ENCODE measurements around the gene TNFRSF12A. TPM values are rescaled to one million over a fixed set of nuclear protein-coding genes. Genes with fewer than 3 reads are reported as not detected.

The TNFRSF12A gene
- total and polyA plus RNA-seq, 2 of the 13 experiments (the other 11 are each of a cell fraction or from before 2014, with no cell fraction given), result 61.9 to 66.0 TPM

DNA sequence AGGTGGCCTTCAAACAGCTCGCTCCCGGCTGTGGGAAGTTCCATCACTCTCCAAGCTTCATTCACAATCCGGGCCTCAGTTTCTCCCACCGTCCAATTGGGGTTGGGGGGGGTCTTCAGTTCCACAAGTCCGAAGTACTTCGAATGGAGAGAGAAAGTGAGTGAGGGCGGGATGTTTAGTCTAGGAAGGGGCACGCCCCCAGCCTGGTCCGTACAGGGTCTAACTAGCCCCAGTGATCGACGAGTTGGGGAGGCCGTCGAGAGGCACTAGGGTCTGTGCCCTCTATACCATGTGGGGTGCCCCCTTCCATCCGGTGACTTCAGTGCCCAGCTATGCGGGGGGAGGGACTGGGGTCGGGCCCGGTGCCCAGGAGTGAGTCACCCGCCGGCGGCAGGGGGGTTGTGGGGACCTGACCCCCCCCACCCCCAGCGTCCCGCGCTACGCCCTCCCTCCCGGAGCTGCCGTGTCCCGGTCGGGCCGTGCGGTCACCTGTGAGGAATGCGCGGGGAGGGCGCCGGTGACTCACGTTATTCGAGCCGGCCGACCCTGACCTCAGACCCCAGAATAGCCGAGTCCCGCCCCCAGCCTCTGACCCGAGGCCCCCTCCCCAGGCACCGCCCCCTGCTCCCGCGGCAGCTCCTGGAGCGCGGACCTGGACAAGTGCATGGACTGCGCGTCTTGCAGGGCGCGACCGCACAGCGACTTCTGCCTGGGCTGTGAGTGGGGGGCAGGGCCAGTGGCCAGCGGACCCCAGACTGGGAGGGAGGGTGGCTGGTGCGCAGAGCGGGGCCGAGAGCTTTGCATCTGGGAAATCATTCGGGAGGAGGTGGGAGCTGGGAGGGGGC lies 658 bp downstream of the TNFRSF12A start (continued):
- TF ChIP-seq ZBTB40 (IDR thresholded peaks at IDR 0.05) (no peak), ZBTB40 (CRISPR knock-in tag; IDR thresholded peaks at IDR 0.05) (peak; percentile 25; the same call in 1 of the 2 replicates), SNAPC4 (CRISPR knock-in tag; IDR thresholded peaks at IDR 0.05) (no peak), ARNTL (CRISPR knock-in tag; IDR thresholded peaks at IDR 0.05) (peak; percentile 75), RAD51 (IDR thresholded peaks at IDR 0.05; ENCODE audit: borderline replicate concordance) (no peak), CC2D1A (CRISPR knock-in tag; IDR thresholded peaks at IDR 0.05) (no peak), ZNF12 (CRISPR knock-in tag; IDR thresholded peaks at IDR 0.05) (no peak), MED8 (CRISPR knock-in tag; IDR thresholded peaks at IDR 0.05; ENCODE audit: insufficient replicate concordance) (no peak), TCF7L2 (IDR thresholded peaks at IDR 0.05; ENCODE audit: low read depth, low read length) (no peak)
- TF ChIP-seq, protein P1, sequence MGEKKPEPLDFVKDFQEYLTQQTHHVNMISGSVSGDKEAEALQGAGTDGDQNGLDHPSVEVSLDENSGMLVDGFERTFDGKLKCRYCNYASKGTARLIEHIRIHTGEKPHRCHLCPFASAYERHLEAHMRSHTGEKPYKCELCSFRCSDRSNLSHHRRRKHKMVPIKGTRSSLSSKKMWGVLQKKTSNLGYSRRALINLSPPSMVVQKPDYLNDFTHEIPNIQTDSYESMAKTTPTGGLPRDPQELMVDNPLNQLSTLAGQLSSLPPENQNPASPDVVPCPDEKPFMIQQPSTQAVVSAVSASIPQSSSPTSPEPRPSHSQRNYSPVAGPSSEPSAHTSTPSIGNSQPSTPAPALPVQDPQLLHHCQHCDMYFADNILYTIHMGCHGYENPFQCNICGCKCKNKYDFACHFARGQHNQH (CRISPR knock-in tag; IDR thresholded peaks at IDR 0.05), result no peak; the same call in 1 of the 2 replicates

All from HepG2 (cell line).